Stimulated activated CD4-positive, alpha-beta T cell treated with anti-CD3 and anti-CD28 coated beads, Interleukin-12 subunit alpha, Interleukin-12 subunit beta, amount 100 ng/mL, for 48 hours (primary cell): ENCODE results near the gene NOXO1.

Experiments
- DNase-seq, 3 donors: peaks; one replicate each; pipeline ENCODE4 v3.0.0-alpha.2; 2020; ENCODE audit warnings: low read depth in 2 of 3, low spot score in 1 of 3

Gene NOXO1

DNA sequence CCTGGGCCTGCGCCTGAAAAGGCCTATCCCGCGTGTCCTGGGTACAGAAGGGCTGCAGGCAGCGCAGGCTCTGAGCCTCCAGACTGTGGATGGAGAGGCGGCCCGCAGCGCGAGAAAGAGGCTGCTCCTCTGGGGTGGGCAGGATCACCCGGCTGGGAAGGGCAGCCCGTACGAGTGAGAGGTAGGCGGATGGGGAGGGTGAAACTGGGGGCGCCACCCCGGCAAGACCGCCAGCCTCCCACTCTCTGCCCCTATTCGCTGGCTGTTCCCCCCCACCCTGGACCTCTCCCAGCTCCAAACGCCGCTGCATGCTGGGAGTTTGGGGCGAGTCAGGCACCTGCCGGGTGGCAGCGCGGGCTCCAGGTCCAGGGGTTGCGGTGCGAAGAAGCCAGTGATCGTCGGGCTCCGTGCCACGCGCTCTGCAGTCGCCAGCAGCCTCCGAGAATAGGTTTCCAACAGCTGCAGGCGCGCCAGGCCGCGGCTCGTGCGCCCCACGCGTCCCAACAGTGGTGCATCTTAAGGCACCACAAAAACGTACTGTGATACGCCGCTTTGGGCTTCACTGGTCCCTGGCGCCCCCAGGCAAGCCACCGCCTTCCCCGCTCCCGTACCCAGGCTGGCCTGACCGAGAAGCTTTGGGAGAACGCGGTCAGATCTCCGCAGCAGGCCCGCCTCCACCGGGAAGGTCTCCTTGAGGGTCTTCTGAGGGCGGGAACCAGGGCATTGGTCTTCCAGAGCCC, 1.1 kb downstream of the NOXO1 start:
- no peak for DNase-seq

DNA sequence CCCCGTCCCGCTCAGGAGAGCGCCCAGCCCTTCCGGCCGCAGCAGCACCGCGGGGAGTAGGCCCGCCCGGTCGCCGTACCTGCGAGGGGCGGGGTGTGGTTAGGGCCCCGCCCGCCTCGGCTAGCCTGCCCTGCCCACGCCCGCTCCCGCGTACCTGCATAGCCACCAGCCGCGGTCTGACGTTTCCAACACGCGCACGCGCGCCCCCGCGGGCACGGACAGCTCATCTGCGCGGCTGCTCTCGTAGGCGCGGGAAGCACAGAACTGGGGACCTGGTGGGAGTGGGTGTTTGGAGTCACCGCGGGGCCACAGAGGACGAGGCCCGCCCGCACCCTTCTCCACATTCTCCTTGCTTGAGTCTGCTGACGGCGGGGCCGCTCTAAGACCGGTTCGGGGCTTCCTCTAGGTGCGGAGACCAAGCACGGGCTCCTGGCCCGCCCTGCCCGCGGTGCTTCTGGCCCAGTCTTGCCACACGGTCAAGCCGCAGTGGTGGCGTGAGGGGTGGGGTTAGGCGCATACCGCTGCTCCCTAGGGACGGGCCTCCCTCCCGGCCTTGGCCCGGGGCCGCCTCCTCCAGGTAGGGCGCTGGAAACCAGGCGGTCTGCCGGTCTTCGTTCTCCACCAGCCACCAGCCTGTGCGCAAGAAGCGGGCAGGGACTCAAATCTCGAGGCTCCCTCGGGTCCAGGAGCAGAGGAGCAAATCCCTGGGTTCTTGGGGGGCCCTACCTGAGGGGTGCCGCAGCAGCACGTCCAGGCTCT, 1.8 kb downstream of the NOXO1 start:
- no peak for DNase-seq

DNA sequence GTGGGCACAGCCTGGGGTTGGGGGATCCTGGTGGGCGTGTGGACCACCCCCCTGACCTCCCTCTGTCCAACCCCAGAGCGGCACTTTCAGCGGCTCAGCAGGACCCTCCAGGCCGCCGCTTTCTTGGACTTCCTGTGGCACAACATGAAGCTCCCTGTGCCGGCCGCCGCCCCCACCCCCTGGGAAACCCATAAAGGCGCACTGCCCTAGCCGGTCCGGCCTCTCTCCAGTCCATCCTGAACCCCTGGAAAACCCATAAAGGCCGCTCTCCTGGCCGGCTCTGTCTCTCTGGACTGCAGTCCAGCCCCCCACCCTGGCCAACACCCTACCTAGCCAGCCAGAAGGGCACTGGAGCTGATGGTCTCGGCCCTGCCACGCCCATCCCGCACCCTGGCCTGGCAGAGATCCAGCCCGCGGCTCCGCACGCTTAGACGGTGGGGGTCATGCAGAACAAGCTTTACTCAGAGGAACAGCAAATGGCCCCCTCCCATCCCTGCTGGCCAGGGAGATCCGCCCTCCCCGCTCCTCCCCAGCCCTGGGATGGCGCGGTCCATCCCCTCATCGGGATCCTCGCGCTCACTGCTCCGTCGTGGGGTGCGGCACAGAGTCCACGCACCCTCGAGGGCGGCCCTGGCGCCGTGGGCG, 2.7 kb downstream of the NOXO1 start:
- DNase-seq = no peak

DNA sequence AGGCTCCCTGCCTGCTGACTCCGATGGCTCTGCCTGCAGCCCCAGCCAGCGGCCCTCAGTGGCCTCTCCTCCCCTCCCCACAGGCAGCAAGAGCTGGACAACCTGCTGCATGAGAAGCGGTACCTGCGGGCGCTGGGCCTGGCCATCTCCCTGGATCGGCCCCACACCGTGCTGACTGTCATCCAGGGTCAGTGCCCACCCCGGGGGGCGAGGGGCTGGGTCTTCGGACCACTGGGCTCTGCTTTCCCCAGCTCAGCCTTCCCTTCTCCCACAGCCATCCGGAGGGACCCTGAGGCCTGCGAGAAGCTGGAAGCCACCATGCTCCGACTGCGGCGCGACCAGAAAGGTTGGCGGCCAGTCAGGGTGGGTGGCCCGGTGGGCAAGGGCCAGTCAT, 3.4 kb downstream of the NOXO1 start:
- DNase-seq = no peak

DNA sequence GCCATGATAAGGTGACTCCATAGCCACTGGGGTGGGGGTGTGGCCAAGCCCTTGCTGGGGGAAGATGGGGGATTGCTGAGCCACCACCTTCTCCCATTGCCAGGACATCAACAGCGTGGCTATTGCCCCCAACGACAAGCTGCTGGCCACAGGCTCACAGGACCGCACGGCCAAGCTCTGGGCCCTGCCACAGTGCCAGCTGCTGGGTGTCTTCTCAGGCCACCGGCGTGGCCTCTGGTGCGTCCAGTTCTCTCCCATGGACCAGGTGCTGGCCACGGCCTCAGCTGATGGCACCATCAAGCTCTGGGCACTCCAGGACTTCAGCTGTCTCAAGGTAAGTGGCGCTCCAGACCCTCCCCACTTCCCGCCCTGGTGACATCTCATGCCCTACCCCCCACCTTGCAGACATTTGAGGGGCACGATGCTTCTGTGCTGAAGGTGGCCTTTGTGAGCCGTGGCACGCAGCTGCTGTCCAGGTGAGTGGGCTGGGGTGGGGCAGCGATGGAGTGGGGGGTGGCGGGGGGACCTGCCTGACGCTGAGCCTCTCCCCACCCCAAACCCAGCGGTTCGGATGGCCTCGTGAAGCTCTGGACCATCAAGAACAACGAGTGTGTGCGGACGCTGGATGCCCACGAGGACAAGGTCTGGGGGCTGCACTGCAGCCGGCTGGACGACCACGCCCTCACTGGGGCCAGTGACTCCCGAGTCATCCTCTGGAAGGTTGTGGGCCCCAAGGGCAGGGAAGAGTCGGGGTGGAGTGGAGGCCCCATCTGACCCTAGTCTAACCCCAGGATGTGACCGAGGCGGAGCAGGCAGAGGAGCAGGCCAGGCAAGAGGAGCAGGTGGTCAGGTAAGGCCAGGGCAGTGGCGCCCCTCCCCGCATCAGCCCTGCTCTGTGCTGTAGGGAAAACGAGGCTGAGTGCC, 4.1 kb downstream of the NOXO1 start:
- no peak for DNase-seq

DNA sequence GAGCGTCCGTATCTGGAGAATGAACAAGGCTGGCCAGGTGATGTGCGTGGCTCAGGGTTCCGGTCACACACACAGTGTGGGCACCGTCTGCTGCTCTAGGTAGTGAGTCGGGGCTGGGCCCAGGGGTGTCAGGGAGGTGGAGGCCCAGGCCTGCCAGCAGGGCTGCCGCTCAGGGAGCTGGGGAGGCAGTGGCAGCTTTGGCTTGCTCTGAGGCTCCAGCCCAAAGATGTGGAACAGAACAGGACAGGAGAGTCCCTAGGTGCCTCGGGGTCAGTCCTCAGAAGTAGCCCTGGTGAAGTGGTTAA, 5.1 kb downstream of the NOXO1 start:
- DNase-seq = no peak

DNA sequence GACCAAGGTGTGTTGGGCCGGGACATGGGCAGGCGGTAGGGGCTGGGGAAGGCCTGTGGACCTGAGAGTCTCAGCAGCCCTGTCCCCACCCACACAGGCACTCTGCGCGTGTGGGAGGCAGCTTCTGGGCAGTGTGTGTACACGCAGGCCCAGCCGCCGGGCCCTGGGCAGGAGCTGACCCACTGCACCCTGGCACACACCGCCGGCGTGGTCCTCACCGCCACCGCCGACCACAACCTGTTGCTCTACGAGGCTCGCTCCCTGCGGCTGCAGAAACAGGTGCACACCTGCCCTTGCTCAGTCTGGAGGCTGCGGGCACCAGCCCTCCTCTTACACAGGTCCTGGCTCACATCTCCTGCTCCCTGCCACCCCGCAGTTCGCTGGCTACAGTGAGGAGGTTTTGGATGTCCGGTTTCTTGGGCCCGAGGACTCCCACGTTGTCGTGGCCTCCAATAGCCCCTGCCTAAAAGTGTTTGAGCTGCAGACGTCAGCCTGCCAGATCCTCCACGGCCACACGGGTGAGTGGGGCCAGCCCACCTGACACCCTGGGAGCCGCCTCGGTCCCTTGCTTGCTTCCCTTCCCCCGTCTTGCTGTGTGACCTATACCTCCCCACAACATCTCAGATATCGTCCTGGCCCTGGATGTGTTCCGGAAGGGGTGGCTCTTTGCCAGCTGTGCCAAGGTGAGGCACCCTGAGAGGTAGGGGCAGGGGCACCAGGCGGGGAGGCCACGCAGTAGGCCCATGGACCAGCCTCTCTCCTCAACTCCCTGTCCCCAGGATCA, 5.6 kb downstream of the NOXO1 start:
- DNase-seq = no peak

DNA sequence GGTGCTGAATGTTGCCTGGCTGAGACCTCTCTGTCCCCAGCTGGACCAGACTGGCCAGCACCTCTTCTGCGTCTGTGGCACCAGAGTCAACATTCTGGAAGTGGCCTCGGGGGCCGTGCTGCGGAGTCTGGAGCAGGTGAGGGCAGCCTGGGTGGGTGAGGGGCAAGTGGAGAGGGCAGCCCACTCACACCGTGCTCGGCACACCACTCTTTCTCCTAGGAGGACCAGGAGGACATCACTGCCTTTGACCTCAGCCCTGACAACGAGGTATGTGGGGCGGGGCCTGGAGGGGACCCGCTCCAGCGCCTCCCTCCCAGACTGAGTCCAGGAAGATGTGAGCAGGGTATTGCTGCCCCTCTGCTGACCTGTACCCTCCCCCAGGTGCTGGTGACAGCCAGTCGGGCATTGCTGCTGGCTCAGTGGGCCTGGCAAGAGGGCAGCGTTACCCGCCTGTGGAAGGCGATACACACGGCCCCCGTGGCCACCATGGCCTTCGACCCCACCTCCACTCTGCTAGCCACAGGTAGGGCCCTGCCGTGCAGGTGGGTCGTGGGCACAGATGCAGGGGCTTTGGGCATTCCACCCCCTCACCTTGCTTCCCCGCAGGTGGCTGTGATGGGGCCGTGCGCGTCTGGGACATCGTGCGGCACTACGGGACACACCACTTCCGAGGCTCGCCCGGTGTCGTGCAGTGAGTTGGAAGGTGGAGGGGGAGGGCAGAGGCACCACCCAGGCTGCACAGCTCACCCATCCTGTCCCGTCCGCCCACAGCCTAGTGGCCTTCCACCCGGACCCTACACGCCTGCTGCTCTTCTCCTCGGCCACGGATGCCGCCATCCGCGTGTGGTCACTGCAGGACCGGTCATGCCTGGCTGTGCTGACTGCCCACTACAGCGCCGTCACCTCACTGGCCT, 6.9 kb downstream of the NOXO1 start:
- no peak for DNase-seq

DNA sequence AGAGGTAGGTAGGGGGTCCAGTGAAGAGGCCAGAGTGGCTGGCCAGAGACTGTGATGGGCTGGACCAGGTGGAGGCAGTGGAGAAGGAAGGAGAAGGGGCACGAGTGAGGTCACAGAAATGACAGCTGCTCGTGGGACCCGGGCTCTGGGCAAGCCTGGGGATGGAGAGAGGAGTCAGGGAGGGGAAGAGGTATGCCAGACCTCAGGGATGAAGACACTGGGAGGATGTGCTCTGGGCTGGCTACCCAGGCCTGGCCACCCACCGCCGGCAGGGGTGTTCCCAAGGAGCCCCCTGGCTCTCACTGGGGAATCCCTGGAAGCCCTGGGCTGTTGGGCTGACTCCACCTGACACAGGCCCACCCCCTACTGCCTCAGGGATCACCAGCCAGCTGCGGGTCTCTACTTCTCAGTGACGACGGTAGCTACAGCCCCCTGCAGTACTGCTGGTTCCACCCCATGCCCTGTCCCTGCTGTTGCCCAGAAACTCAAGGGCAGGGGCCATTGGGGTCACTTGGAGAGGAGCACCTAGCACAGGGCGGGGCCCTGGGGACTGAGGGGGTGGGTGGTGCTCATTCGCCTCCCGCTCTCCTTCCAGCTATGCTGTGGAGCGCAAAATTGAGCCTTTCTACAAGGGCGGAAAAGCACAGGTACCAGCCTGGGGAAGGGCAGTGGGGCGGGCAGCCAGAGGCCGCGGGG, 7.7 kb downstream of the NOXO1 start:
- no peak for DNase-seq

DNA sequence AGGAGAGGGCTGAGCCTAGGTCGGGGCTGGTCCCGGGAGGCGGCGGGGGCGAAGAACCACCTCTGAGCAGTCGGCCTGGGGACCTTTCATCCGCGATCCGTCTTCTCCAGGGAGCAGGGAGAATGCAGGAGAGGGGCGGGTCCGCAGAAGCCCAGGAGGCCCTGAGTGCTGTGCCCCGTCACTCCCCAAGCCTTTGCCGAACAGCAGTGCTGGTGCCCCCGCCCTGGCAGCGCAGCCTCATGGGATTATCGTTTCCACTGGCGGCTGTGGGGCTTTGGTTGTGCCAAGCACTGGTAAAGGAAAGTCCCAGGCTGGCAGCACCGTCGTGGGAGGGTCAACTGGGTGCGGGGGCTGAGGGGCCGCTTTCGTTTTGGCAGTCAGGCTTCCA, 8.8 kb downstream of the NOXO1 start:
- no peak for DNase-seq

DNA sequence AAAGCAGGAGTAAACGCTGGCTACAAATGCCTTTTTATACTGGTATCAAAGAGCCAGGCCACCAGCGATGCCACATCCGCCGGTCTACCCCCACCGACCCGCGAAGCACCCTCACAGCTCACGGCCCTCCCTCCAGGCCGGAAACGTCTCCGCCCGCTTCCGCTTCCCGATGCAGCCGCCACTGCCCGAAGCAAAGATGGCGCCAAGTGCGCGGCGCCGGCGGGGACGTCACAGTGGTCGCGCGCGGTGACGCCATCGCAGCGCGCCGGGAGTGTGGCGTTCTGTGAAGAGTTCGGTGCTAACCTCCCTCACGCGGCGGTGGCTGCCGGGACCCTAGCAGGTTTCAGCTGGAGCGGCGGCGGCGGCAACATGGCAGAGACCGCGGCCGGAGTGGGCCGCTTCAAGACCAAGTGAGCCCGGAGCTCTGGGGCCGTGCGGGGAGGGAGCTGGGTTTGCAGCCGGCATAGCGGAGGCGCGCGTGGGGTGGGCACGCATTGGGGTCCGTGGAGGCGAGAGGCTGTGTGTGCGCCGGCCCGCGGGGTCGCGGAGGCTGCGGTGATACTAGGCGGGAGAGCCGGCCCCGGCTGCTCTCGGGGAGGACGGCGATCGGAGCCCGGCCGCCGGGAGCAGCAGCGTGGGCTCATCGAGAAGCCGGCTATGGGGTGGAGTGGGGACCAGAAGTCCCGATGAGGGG, 9.3 kb downstream of the NOXO1 start, which contains the start of gene TBL3:
Gene TBL3 (plus strand): TSS at position 258 of the 694 bp plus-strand sequence. CDS start 112 bp downstream, at position 370.
- DNase-seq = peak; percentile 95 to 97 (median 96)

DNA sequence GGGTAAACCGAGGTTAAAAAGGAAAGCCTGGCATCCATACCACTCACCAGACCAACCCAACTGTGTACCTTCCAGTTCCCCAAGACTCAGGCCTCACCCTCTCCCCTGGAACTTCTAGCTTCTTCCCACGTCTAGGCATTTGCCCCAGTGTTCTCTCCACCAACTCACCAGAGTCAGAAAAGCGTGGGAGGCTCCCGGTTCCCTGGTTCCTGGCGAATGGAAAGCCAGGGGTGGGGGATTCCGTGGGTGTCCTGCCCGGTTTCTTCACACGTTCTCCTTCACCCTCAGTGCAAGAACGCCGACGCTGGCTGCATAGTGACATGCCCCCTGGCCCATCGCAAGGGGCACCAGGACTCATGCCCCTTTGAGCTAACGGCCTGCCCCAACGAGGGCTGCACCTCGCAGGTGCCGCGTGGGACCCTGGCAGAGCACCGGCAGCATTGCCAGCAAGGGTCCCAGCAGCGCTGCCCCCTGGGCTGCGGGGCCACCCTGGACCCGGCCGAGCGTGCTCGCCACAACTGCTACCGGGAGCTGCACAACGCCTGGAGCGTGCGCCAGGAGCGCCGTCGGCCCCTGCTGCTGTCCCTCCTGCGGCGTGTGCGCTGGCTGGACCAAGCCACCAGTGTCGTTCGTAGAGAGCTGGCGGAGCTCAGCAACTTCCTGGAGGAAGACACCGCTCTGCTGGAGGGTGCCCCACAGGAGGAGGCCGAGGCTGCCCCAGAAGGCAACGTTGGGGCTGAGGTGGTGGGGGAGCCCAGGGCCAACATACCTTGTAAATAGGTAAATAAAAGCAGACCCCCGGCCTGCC, 12.9 kb downstream of the NOXO1 start:
- no peak for DNase-seq

DNA sequence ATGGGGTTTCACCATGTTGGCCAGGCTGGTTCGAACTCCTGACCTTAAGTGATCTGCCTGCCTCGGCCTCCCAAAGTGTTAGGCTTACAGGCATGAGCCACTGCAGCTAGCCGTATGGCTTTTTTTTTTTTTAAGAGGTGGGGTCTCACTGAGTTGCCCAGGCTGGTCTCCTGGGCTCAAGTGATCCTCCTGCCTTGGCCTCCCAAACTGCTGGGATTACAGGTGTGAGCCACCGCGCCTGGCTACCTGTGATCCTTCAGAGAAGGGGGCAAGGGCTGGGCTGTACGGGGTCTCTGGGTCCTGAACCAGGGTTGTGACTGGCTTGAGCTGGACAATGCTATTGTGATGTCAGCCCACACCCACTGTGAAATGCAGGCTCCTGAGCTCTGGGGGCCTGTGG, 14.8 kb downstream of the NOXO1 start, which contains the start of gene RNF151:
Gene RNF151 (plus strand): TSS at position 397 of the 400 bp plus-strand sequence. CDS start 26 bp downstream, outside the sequence.
- DNase-seq = no peak

DNA sequence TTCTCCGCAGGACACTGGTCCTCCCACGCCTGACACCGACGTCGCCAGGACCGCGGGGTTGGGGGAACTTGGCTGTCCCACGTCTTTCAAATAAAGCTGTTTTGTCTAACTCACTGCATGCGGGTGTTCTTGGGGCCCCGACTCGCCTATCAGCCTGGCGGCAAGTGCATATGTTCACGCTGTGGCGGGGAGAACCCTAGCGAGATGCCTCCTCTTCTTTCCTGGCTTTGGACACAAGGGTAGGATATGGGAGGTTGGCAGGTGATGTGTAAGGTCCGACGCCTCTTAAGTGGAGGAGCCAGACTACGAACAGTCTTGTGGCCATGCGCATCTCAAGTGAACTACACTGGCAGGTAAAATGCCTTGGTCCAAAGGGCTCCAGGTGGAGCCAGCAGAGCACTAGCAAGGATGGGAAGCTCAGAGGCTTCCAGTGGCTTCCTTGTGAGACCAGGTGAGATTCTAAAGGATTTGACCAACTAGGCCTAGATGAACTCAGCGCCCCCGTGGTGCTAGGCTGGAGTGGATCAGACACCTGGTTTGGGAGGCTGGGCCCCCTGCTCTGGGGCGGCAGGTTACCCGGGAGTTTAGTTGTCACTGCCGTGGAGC, 15.8 kb downstream of the NOXO1 start:
- no peak for DNase-seq

DNA sequence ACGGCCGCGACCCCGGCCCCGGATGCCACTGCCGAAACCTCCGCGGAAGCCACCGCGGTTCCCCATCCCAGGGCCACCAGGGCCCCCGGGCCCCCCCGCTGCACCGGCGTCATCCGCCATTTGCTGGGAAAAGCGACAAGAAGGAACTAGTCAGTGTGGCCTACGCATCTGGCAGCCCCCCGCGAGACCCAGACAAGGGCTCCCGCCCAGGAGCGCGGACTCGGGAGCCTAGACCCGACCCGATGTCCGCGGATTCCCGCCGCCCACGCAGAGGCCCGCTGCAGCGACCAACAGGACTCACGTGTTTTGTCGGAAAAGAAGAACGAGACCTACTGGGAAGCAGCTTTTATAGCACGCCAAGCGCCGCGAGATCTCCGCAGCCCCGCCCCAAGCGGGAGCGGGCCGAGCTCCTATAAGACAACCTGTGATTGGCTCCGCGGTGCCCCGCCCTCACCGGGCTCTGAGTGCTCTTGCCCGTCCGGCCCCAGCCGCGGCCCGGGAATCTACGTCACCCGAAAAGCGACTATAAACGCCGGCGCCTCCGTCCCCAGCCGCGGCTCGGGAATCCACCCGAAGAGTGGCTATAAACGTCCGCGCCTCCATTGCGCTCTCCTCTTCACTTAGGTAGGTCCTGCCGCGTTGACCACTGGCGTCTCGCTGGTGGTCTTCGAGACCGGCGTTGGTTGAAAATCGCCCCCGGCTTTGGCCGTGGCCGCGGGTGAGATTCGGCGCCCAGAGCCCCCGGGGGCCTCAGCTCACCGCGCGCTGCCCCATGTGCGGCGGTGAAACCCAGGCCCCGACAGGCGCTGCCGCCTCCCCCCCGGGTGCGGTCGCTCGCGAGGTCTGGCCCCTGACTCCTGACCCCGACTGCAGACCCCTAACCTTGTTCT, 16.5 kb downstream of the NOXO1 start, which contains the start of gene RPS2:
Gene RPS2 (minus strand): TSS at position 321 of the 890 bp plus-strand sequence. CDS start 201 bp downstream, at position 120.
- peak; percentile 98 to 99 (median 98) for DNase-seq
